CD4-positive, CD25-positive, alpha-beta regulatory T cell (primary cell): ENCODE results near the gene CRY1. TPM values are rescaled to one million over a fixed set of nuclear protein-coding genes. Genes with fewer than 3 reads are reported as not detected.
"Not testable (repeated sequence)": the region's sequence is repeated elsewhere in the genome, so short reads cannot be mapped to it uniquely, and the experiment has no call there.

Experiments used
- ATAC-seq, 2 donors: fragments of 150-1000 bp; cut with Tn5 transposase; one replicate each; pipeline ENCODE4 v1.10.0; 2021; ENCODE audit warnings: low read depth in 2 of 2, moderate number of reproducible peaks in 2 of 2, moderate library complexity in 1 of 2
- DNase-seq, 3 donors: peaks; one replicate each; pipeline versions ENCODE4 v3.0.0 to v3.0.0-alpha.2; 2012 to 2022; ENCODE audit warnings: mixed read lengths in 1 of 3
- H3K27ac ChIP-seq: one replicate; pipeline ENCODE4 v1.7.0; 2013; ENCODE audit warnings: mild to moderate bottlenecking, low read length; ENCODE audit not compliant: insufficient read depth, poor library complexity, severe bottlenecking
- H3K27me3 ChIP-seq: one replicate; pipeline ENCODE4 v1.7.0; 2013; ENCODE audit warnings: low read length; ENCODE audit not compliant: control insufficient read depth, insufficient read depth
- H3K36me3 ChIP-seq: one replicate; pipeline ENCODE4 v1.7.0; 2013; ENCODE audit warnings: mild to moderate bottlenecking, low read length, moderate library complexity; ENCODE audit not compliant: control insufficient read depth, insufficient read depth
- H3K4me1 ChIP-seq: 2 replicates; pipeline ENCODE4 v1.7.0; 2013; ENCODE audit warnings: mild to moderate bottlenecking, low read length; ENCODE audit not compliant: insufficient read depth, control insufficient read depth, poor library complexity, severe bottlenecking
- H3K4me3 ChIP-seq: one replicate; pipeline ENCODE4 v1.7.0; 2013; ENCODE audit warnings: low read depth, mild to moderate bottlenecking, low read length, moderate library complexity
- H3K9me3 ChIP-seq, 2 experiments: 1 replicate in 1 of 2; 2 replicates in 1 of 2; pipeline ENCODE4 v1.7.0; 2013; ENCODE audit warnings: low read length in 2 of 2, mild to moderate bottlenecking in 1 of 2, moderate library complexity in 1 of 2; ENCODE audit not compliant: control insufficient read depth in 2 of 2
- H3K27ac Mint-ChIP-seq, 3 donors: one replicate each; pipeline ENCODE4 v1.8.0; 2020 to 2022; ENCODE audit warnings: mild to moderate bottlenecking in 3 of 3, mixed read lengths in 3 of 3, moderate library complexity in 2 of 3
- H3K27me3 Mint-ChIP-seq: one replicate; pipeline ENCODE4 v1.8.0; 2022; ENCODE audit warnings: mild to moderate bottlenecking, mixed read lengths
- H3K36me3 Mint-ChIP-seq: one replicate; pipeline ENCODE4 v1.8.0; 2020; ENCODE audit warnings: mixed read lengths
- H3K4me1 Mint-ChIP-seq, 4 donors: one replicate each; pipeline ENCODE4 v1.8.0; 2020 to 2022; ENCODE audit warnings: mixed read lengths in 4 of 4, mild to moderate bottlenecking in 1 of 4
- H3K4me3 Mint-ChIP-seq, 4 donors: one replicate each; pipeline ENCODE4 v1.8.0; 2020 to 2022; ENCODE audit warnings: mild to moderate bottlenecking in 4 of 4, mixed read lengths in 4 of 4, moderate library complexity in 3 of 4
- H3K9me3 Mint-ChIP-seq, 7 donors: one replicate each; pipeline ENCODE4 v1.8.0; 2020 to 2022; ENCODE audit warnings: mixed read lengths in 7 of 7, mild to moderate bottlenecking in 3 of 7, moderate library complexity in 2 of 7
- polyA plus RNA-seq, 4 donors: library from polyadenylated mRNA; unstranded; fragments of 300-500 nt; fragmentation: Illumina TruSeq; gene quantifications; one replicate each; pipeline ENCODE4 v1.2.3, GENCODE V29; 2021
- total RNA-seq: library from RNA; stranded (reverse); gene quantifications from one replicate; pipeline ENCODE4 v1.2.3, GENCODE V29; 2022

The CRY1 gene
- total and polyA plus RNA-seq, 5 donors from 2014 or later = 26.7 to 91.1 (median 31.4) TPM

GRCh38 chr12:107081778-107082177 is 11.6 kb downstream of the CRY1 start:
- peaks cover 23% of the 10 kb centered on the region for H3K36me3 Mint-ChIP-seq

GRCh38 chr12:107080299-107080698 is 13.1 kb downstream of the CRY1 start:
- Mint-ChIP-seq H3K27me3 (no peaks in the 10 kb centered on the region), H3K27ac (no peak overlapping the region), H3K4me1 (peaks cover 11 to 41% (median 22%) of the 10 kb centered on the region in 4 donors), H3K9me3 (peaks cover 0 to 10% (median 3%) of the 10 kb centered on the region in 7 donors), H3K4me3 (no peak overlapping the region), H3K36me3 (peaks cover 17% of the 10 kb centered on the region)
- DNase-seq (no peak), ATAC-seq (no peak)
- H3K27me3 ChIP-seq = no peaks in the 10 kb centered on the region
- H3K4me1 ChIP-seq = peaks cover 11% of the 10 kb centered on the region
- no peak overlapping the region for H3K4me3 ChIP-seq
- no peaks in the 10 kb centered on the region for H3K36me3 ChIP-seq
- H3K9me3 ChIP-seq = peaks cover 0 to 3% of the 10 kb centered on the region in 2 experiments
- H3K27ac ChIP-seq = no peak overlapping the region

More at GRCh38 chr12:107081778-107082177, 11.6 kb downstream of the CRY1 start:
- Histone ChIP-seq H3K27ac (no peak overlapping the region), H3K27me3 (no peaks in the 10 kb centered on the region), H3K9me3 (peaks cover 0 to 3% of the 10 kb centered on the region in 2 experiments), H3K36me3 (peaks cover 3% of the 10 kb centered on the region), H3K4me3 (no peak overlapping the region), H3K4me1 (peaks cover 11% of the 10 kb centered on the region)
- Mint-ChIP-seq H3K9me3 (peaks cover 0 to 10% (median 3%) of the 10 kb centered on the region in 7 donors), H3K4me1 (peaks cover 11 to 45% (median 20%) of the 10 kb centered on the region in 4 donors), H3K4me3 (no peak overlapping the region), H3K27me3 (no peaks in the 10 kb centered on the region), H3K27ac (no peak overlapping the region)
- ATAC-seq (no peak), DNase-seq (no peak)

GRCh38 chr12:107079172-107080011 is 14.0 kb downstream of the CRY1 start:
- no peak overlapping the region for H3K27ac Mint-ChIP-seq
- H3K4me1 Mint-ChIP-seq = peaks cover 11 to 32% (median 21%) of the 10 kb centered on the region in 4 donors
- no peaks in the 10 kb centered on the region for H3K36me3 ChIP-seq
- DNase-seq (peak in 2 of 3 donors; percentile 15 to 58), ATAC-seq (peak in 1 of 2 donors; percentile 52)
- peaks cover 17% of the 10 kb centered on the region for H3K36me3 Mint-ChIP-seq
- H3K4me1 ChIP-seq = peaks cover 11% of the 10 kb centered on the region
- no peak overlapping the region for H3K4me3 Mint-ChIP-seq
- no peak overlapping the region for H3K27ac ChIP-seq
- no peaks in the 10 kb centered on the region for H3K27me3 ChIP-seq
- peaks cover 0 to 10% (median 3%) of the 10 kb centered on the region in 7 donors for H3K9me3 Mint-ChIP-seq
- H3K27me3 Mint-ChIP-seq = no peaks in the 10 kb centered on the region
- peaks cover 0 to 3% of the 10 kb centered on the region in 2 experiments for H3K9me3 ChIP-seq
- no peak overlapping the region for H3K4me3 ChIP-seq

GRCh38 chr12:107073266-107073665 is 20.1 kb downstream of the CRY1 start:
- not testable (repeated sequence) for H3K4me1 ChIP-seq, ATAC-seq, H3K27me3 Mint-ChIP-seq, H3K27ac ChIP-seq, H3K9me3 ChIP-seq, H3K36me3 ChIP-seq, H3K36me3 Mint-ChIP-seq, H3K27ac Mint-ChIP-seq, DNase-seq, H3K4me3 ChIP-seq, H3K27me3 ChIP-seq, H3K4me3 Mint-ChIP-seq, H3K9me3 Mint-ChIP-seq
- peaks cover 22 to 44% (median 22%) of the 10 kb centered on the region in 4 donors for H3K4me1 Mint-ChIP-seq

GRCh38 chr12:107066691-107067090 is 26.7 kb downstream of the CRY1 start:
- H3K4me1 ChIP-seq = peaks cover 8% of the 10 kb centered on the region
- peak overlapping the region; percentile 7 for H3K4me3 ChIP-seq
- no peak overlapping the region for H3K27ac ChIP-seq
- H3K9me3 ChIP-seq = no peaks in the 10 kb centered on the region
- ATAC-seq = no peak
- Mint-ChIP-seq H3K27me3 (no peaks in the 10 kb centered on the region), H3K36me3 (peaks cover 29% of the 10 kb centered on the region), H3K4me1 (peaks cover 18 to 50% (median 31%) of the 10 kb centered on the region in 4 donors), H3K9me3 (peaks cover 0 to 16% (median 6%) of the 10 kb centered on the region in 7 donors), H3K4me3 (peak overlapping the region in 2 of 4 donors; percentile 4 to 38), H3K27ac (peak overlapping the region in 1 of 3 donors; percentile 9)
- DNase-seq = peak in 1 of 3 donors; percentile 45
- no peaks in the 10 kb centered on the region for H3K36me3 ChIP-seq
- no peaks in the 10 kb centered on the region for H3K27me3 ChIP-seq

- Mint-ChIP-seq H3K9me3 (peaks cover 0 to 16% (median 6%) of the 10 kb centered on the region in 7 donors), H3K36me3 (peaks cover 29% of the 10 kb centered on the region), H3K4me3 (no peak overlapping the region), H3K27me3 (no peaks in the 10 kb centered on the region), H3K27ac (no peak overlapping the region), H3K4me1 (peaks cover 14 to 48% (median 25%) of the 10 kb centered on the region in 4 donors)
- H3K9me3 ChIP-seq = no peaks in the 10 kb centered on the region
- H3K4me1 ChIP-seq = peaks cover 8% of the 10 kb centered on the region
- H3K36me3 ChIP-seq = no peaks in the 10 kb centered on the region
- H3K27me3 ChIP-seq = no peaks in the 10 kb centered on the region
- H3K4me3 ChIP-seq = no peak overlapping the region
- no peak overlapping the region for H3K27ac ChIP-seq
- ATAC-seq (no peak), DNase-seq (no peak)
These were observed 28.7 kb downstream of the CRY1 start for GRCh38 chr12:107064687-107065086.

- no peak overlapping the region for H3K4me3 ChIP-seq
- ATAC-seq (no peak), DNase-seq (no peak)
- no peaks in the 10 kb centered on the region for H3K36me3 ChIP-seq
- no peaks in the 10 kb centered on the region for H3K9me3 ChIP-seq
- no peak overlapping the region for H3K27ac ChIP-seq
- H3K27me3 ChIP-seq = no peaks in the 10 kb centered on the region
- peaks cover 8% of the 10 kb centered on the region for H3K4me1 ChIP-seq
- peaks cover 14 to 48% (median 26%) of the 10 kb centered on the region in 4 donors for H3K4me1 Mint-ChIP-seq
- H3K27me3 Mint-ChIP-seq = no peaks in the 10 kb centered on the region
- peaks cover 0 to 16% (median 6%) of the 10 kb centered on the region in 7 donors for H3K9me3 Mint-ChIP-seq
- H3K36me3 Mint-ChIP-seq = peaks cover 29% of the 10 kb centered on the region
- no peak overlapping the region for H3K27ac Mint-ChIP-seq
- no peak overlapping the region for H3K4me3 Mint-ChIP-seq
These were observed 29.1 kb downstream of the CRY1 start for GRCh38 chr12:107064243-107064642.
